Calu3 (cell line): ENCODE measurements around the gene FICD. TPM values are rescaled to one million over a fixed set of nuclear protein-coding genes. Genes with fewer than 3 reads are reported as not detected.

Experiments
- BruUV-seq: library from RNA; stranded (reverse); fragments of 400-500 nt; replicated peaks from 2 replicates; lab custom pipeline; 2021; lab: Mats Ljungman, UMichigan
- CTCF ChIA-PET: fragments of 300-600 bp; sonication (Branson Sonifier 250); formaldehyde crosslinking; loops from one replicate; lab custom pipeline; 2022; ENCODE audit warnings: antibody characterized with exemption; lab: Charles Lee
- DNase-seq: peaks from one replicate; pipeline ENCODE4 v3.0.0; 2022
- H3K27ac Mint-ChIP-seq: one replicate; pipeline ENCODE4 v1.8.0; 2022; ENCODE audit warnings: mixed read lengths; ENCODE audit not compliant: unreplicated experiment
- H3K27me3 Mint-ChIP-seq: one replicate; pipeline ENCODE4 v1.8.0; 2022; ENCODE audit warnings: mixed read lengths; ENCODE audit not compliant: unreplicated experiment
- H3K36me3 Mint-ChIP-seq: one replicate; pipeline ENCODE4 v1.8.0; 2022; ENCODE audit warnings: mild to moderate bottlenecking, moderate library complexity, mixed read lengths; ENCODE audit not compliant: insufficient read depth, unreplicated experiment
- H3K4me1 Mint-ChIP-seq: one replicate; pipeline ENCODE4 v1.8.0; 2022; ENCODE audit warnings: mild to moderate bottlenecking, low read depth, mixed read lengths; ENCODE audit not compliant: unreplicated experiment
- H3K4me3 Mint-ChIP-seq: one replicate; pipeline ENCODE4 v1.8.0; 2022; ENCODE audit warnings: mild to moderate bottlenecking, low read depth, moderate library complexity, mixed read lengths; ENCODE audit not compliant: unreplicated experiment
- H3K9me3 Mint-ChIP-seq: one replicate; pipeline ENCODE4 v1.8.0; 2022; ENCODE audit warnings: low read depth, mixed read lengths; ENCODE audit not compliant: unreplicated experiment
- intact Hi-C: fragments of 100-400 bp; cut with micrococcal nuclease; formaldehyde crosslinking; loops from one replicate; pipeline ENCODE4 v1.10.0; 2022; ENCODE audit not compliant: unreplicated experiment
- total RNA-seq: library from RNA; stranded (reverse); gene quantifications from 2 replicates; pipeline ENCODE4 v1.2.3, GENCODE V29; 2022
- TF ChIP-seq, protein P1 (sequence below): fragments of 200-600 bp; IDR thresholded peaks from one replicate; pipeline ENCODE4 v1.8.0; 2022; ENCODE audit warnings: antibody characterized with exemption; ENCODE audit not compliant: unreplicated experiment

Gene FICD
- total RNA-seq, 1 experiment from 2014 or later = 14.3 TPM

DNA sequence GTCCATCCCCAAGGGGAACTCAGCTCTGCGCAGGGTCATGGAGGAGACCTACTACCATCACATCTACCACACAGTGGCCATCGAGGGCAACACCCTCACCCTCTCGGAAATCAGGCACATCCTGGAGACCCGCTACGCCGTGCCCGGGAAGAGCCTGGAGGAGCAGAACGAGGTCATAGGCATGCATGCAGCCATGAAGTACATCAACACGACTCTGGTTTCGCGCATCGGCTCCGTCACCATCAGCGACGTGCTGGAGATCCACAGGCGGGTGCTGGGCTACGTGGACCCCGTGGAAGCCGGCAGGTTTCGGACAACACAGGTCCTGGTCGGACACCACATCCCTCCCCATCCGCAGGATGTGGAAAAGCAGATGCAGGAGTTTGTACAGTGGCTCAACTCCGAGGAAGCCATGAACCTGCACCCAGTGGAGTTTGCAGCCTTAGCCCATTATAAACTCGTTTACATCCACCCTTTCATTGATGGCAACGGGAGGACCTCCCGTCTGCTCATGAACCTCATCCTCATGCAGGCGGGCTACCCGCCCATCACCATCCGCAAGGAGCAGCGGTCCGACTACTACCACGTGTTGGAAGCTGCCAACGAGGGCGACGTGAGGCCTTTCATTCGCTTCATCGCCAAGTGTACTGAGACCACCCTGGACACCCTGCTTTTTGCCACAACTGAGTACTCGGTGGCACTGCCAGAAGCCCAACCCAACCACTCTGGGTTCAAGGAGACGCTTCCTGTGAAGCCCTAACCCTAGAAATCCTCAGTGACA, 3.8 kb downstream of the FICD start:
- Mint-ChIP-seq H3K27me3 (no peaks in the 10 kb centered on the region), H3K36me3 (peaks cover 85% of the 10 kb centered on the region), H3K9me3 (no peaks in the 10 kb centered on the region), H3K4me3 (no peak overlapping the region), H3K27ac (no peak overlapping the region), H3K4me1 (peaks cover 18% of the 10 kb centered on the region)
- intact Hi-C loops = loop anchor here (10.0 kb wide), 2 partner anchors 214 to 834 kb away; partner anchors contain the start of gene PWP1
- CTCF ChIA-PET = interaction anchor here (0.5 kb wide), 1 partner anchor 271 kb away, joined by 5 read pairs; no protein-coding TSS in a partner anchor
- BruUV-seq = no TSS peak
- TF ChIP-seq, protein P1, sequence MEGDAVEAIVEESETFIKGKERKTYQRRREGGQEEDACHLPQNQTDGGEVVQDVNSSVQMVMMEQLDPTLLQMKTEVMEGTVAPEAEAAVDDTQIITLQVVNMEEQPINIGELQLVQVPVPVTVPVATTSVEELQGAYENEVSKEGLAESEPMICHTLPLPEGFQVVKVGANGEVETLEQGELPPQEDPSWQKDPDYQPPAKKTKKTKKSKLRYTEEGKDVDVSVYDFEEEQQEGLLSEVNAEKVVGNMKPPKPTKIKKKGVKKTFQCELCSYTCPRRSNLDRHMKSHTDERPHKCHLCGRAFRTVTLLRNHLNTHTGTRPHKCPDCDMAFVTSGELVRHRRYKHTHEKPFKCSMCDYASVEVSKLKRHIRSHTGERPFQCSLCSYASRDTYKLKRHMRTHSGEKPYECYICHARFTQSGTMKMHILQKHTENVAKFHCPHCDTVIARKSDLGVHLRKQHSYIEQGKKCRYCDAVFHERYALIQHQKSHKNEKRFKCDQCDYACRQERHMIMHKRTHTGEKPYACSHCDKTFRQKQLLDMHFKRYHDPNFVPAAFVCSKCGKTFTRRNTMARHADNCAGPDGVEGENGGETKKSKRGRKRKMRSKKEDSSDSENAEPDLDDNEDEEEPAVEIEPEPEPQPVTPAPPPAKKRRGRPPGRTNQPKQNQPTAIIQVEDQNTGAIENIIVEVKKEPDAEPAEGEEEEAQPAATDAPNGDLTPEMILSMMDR = no peak
- no peak for DNase-seq

- intact Hi-C loops = loop anchor here (10.0 kb wide), 2 partner anchors 215 to 835 kb away; partner anchors contain the start of gene PWP1
- TF ChIP-seq, protein P1 = no peak
- CTCF ChIA-PET = interaction anchor here (1.1 kb wide), 1 partner anchor 601 kb away, joined by 8 read pairs; no protein-coding TSS in a partner anchor
- H3K4me3 Mint-ChIP-seq = no peak overlapping the region
- no peak for DNase-seq
- H3K4me1 Mint-ChIP-seq = peaks cover 12% of the 10 kb centered on the region
- H3K9me3 Mint-ChIP-seq = no peaks in the 10 kb centered on the region
- no peak overlapping the region for H3K27ac Mint-ChIP-seq
- peaks cover 84% of the 10 kb centered on the region for H3K36me3 Mint-ChIP-seq
- H3K27me3 Mint-ChIP-seq = no peaks in the 10 kb centered on the region
- no TSS peak for BruUV-seq
These were observed 4.5 kb downstream of the FICD start for GRCh38 chr12:108519558-108519957.

GRCh38 chr12:108523365-108523764, 8.3 kb downstream of the FICD start:
- Mint-ChIP-seq H3K27ac (no peak overlapping the region), H3K27me3 (no peaks in the 10 kb centered on the region), H3K9me3 (no peaks in the 10 kb centered on the region), H3K36me3 (peaks cover 82% of the 10 kb centered on the region), H3K4me1 (no peaks in the 10 kb centered on the region), H3K4me3 (no peak overlapping the region)
- no TSS peak for BruUV-seq
- DNase-seq = no peak
- TF ChIP-seq, protein P1 = no peak
- intact Hi-C loops = no loop called here
- CTCF ChIA-PET = no interaction called here

DNA sequence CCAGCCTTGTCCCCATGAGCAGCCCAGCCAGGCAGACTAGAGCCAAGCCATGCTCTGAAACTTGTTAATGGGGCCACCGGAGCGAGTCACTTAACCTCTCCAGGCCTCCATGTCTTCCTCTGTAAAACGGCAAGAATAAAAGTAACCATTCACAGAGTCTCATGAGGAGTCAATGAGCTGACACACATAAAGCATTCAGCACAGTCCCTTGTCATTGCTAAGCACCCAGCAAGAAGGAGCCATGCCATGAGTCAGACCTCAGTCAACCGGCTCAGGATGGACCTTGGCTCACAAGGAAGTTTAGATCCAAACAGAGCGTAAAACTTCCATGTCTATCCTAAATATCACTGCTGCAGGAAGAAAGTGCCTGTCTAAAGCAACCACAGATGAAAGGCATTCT, 10.6 kb downstream of the FICD start:
- DNase-seq = no peak
- TF ChIP-seq, protein P1 = no peak
- intact Hi-C loops = no loop called here
- CTCF ChIA-PET = no interaction called here
- H3K27me3 Mint-ChIP-seq = no peaks in the 10 kb centered on the region
- no peaks in the 10 kb centered on the region for H3K9me3 Mint-ChIP-seq
- H3K4me1 Mint-ChIP-seq = no peaks in the 10 kb centered on the region
- H3K36me3 Mint-ChIP-seq = peaks cover 73% of the 10 kb centered on the region
- BruUV-seq = no TSS peak
- no peak overlapping the region for H3K27ac Mint-ChIP-seq
- no peak overlapping the region for H3K4me3 Mint-ChIP-seq
